Activated CD8-positive, alpha-beta T cell treated with anti-CD3 and anti-CD28 coated beads for 36 hours (primary cell): ENCODE results near the gene PERCC1. TPM values are rescaled to one million over a fixed set of nuclear protein-coding genes. Genes with fewer than 3 reads are reported as not detected.
A peak's percentile ranks its signal among the peaks of the same experiment; 100 is the strongest.

Source experiments
- ATAC-seq: fragments of 200-7000 bp; cut with Tn5 transposase; one replicate; pipeline ENCODE4 v1.10.0; 2021; ENCODE audit warnings: mild to moderate bottlenecking, moderate library complexity
- CTCF ChIA-PET: fragments of 350-600 bp; sonication (Branson Sonifier 250); formaldehyde crosslinking; loops from one replicate; lab custom pipeline; 2021; ENCODE audit warnings: antibody characterized with exemption; lab: Charles Lee
- POLR2A ChIA-PET: fragments of 350-600 bp; sonication (Branson Sonifier 250); formaldehyde crosslinking; loops from one replicate; lab custom pipeline; 2021; ENCODE audit warnings: antibody characterized with exemption; lab: Charles Lee
- DNase-seq: peaks from one replicate; pipeline ENCODE4 v3.0.0-alpha.2; 2020
- H3K27ac Mint-ChIP-seq: one replicate; pipeline ENCODE4 v1.8.0; 2021; ENCODE audit warnings: mild to moderate bottlenecking, mixed read lengths
- H3K27me3 Mint-ChIP-seq: one replicate; pipeline ENCODE4 v1.8.0; 2021; ENCODE audit warnings: mixed read lengths
- H3K36me3 Mint-ChIP-seq: one replicate; pipeline ENCODE4 v1.8.0; 2021; ENCODE audit warnings: low read depth, mixed read lengths
- H3K4me1 Mint-ChIP-seq: one replicate; pipeline ENCODE4 v1.8.0; 2021; ENCODE audit warnings: low read depth, mixed read lengths
- H3K4me3 Mint-ChIP-seq: one replicate; pipeline ENCODE4 v1.8.0; 2021; ENCODE audit warnings: mild to moderate bottlenecking, moderate library complexity, mixed read lengths
- H3K9me3 Mint-ChIP-seq: one replicate; pipeline ENCODE4 v1.8.0; 2021; ENCODE audit warnings: mixed read lengths
- intact Hi-C: fragments of 100-400 bp; cut with micrococcal nuclease; formaldehyde crosslinking; loops from one replicate; pipeline ENCODE4 v1.10.0; 2022
- total RNA-seq, 2 experiments: library from RNA; stranded (reverse); gene quantifications; one replicate each; pipeline ENCODE4 v1.2.3, GENCODE V29; 2021
- TF ChIP-seq, protein P1 (sequence below): fragments of 200-600 bp; IDR thresholded peaks from one replicate; pipeline ENCODE4 v1.8.0; 2022; ENCODE audit warnings: antibody characterized with exemption, mild to moderate bottlenecking

Gene PERCC1
- total RNA-seq, 2 experiments from 2014 or later: 0.29 TPM; not detected in 1

DNA sequence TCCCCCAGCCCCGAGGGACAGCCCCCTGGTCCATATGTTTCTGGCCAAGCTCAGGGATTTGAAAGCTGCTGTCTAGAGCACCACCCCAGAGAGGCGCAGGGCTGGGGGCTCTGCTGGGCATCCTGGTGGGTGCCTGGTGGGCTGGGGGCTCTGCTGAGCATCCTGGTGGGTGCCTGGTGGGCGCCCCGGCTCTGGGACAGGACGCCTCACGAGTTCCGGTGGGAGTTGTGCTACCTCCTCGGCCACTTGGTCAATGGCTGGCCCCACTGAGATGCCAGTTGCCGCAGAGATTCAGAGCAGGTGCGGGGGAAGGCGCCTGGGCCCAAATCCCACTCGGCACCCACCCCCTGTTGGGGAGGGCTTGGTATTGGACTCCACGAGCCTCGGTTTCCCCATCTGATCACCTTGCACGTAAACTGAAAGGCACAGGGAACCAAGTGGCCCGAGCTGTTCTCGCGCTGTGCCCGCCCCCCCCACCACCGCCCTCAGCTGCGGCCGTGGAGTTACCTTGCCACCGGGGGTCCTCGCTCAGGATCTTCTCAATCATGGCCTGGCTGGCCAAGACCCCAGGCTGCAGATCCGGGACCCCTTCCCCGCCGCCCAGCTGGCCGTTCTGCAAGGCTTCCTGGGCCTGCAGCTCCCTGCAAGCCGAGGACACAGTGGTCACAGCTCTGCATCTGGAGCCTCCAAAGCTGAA, 29.7 kb upstream of the PERCC1 start:
- no peak overlapping the region for H3K27ac Mint-ChIP-seq
- intact Hi-C loops: no loop called here

DNA sequence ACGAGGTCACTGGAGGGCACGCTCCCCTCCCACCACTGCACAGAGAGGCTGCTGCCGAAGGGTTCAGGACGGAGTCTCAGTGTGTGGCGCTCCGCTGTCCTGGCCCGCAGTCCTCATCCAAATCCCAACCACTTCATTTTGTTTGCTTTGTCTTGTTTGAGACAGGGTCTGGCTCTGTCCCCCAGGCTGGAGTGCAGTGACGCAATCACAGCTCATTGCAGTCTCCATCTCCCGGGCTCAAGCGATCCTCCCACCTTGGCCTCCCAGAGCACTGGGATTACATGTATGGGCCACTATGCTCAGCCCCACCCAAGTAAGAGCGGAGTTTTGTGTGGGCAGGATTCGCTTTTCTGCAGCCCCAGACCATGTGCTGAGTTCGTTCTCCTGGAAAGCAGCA, 29.1 kb upstream of the PERCC1 start:
- ATAC-seq (no peak), DNase-seq (no peak)
- H3K4me3 Mint-ChIP-seq: no peak overlapping the region
- H3K27me3 Mint-ChIP-seq: no peaks in the 10 kb centered on the region
- H3K4me1 Mint-ChIP-seq: no peaks in the 10 kb centered on the region
- no peaks in the 10 kb centered on the region for H3K9me3 Mint-ChIP-seq
- intact Hi-C loops: no loop called here
- TF ChIP-seq, protein P1, sequence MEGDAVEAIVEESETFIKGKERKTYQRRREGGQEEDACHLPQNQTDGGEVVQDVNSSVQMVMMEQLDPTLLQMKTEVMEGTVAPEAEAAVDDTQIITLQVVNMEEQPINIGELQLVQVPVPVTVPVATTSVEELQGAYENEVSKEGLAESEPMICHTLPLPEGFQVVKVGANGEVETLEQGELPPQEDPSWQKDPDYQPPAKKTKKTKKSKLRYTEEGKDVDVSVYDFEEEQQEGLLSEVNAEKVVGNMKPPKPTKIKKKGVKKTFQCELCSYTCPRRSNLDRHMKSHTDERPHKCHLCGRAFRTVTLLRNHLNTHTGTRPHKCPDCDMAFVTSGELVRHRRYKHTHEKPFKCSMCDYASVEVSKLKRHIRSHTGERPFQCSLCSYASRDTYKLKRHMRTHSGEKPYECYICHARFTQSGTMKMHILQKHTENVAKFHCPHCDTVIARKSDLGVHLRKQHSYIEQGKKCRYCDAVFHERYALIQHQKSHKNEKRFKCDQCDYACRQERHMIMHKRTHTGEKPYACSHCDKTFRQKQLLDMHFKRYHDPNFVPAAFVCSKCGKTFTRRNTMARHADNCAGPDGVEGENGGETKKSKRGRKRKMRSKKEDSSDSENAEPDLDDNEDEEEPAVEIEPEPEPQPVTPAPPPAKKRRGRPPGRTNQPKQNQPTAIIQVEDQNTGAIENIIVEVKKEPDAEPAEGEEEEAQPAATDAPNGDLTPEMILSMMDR: no peak
- ChIA-PET CTCF (interaction anchor here (1.0 to 1.3 kb wide), 2 partner anchors 38 to 304 kb away, joined by 3 read pairs; partner anchors contain the start of gene MAPK8IP3), POLR2A (interaction anchor here (1.3 kb wide), 1 partner anchor 19 kb away, joined by 3 read pairs; the partner anchor contains the start of gene UQCC4)
- peaks cover 2% of the 10 kb centered on the region for H3K36me3 Mint-ChIP-seq
- H3K27ac Mint-ChIP-seq: no peak overlapping the region

More for the DNA sequence above, 29.7 kb upstream of the PERCC1 start:
- no peak for ATAC-seq
- H3K4me3 Mint-ChIP-seq: no peak overlapping the region
- POLR2A ChIA-PET: no interaction called here
- H3K4me1 Mint-ChIP-seq: no peaks in the 10 kb centered on the region
- peaks cover 2% of the 10 kb centered on the region for H3K36me3 Mint-ChIP-seq
- no peak for DNase-seq
- CTCF ChIA-PET: interaction anchor here (1.0 kb wide), 1 partner anchor 38 kb away, joined by 3 read pairs; no protein-coding TSS in a partner anchor
- no peaks in the 10 kb centered on the region for H3K9me3 Mint-ChIP-seq
- TF ChIP-seq, protein P1: no peak
- H3K27me3 Mint-ChIP-seq: no peaks in the 10 kb centered on the region

DNA sequence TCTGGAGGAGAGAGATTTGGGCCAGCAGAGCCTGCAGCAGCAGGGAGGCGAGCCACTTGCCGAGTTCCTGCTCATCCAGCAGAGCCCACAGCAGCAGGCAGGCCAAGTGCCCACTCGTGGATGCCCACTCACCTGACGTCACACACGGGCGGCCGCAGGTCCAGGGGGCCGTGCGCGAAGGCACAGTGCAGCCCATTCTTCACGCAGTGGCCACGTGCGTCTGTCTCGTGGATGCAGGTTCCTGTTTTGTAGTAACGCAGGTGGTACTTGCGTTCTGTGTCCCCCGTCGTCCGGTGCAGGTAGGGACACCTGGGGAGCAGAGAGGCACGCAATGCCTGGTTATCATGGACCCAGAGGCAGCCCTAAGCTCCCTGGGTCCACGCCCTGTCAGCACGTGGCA, 27.8 kb upstream of the PERCC1 start:
- Mint-ChIP-seq H3K36me3 (peaks cover 2% of the 10 kb centered on the region), H3K27ac (no peak overlapping the region), H3K4me1 (peaks cover 6% of the 10 kb centered on the region), H3K9me3 (no peaks in the 10 kb centered on the region), H3K27me3 (no peaks in the 10 kb centered on the region), H3K4me3 (no peak overlapping the region)
- no peak for DNase-seq
- TF ChIP-seq, protein P1: no peak
- ChIA-PET CTCF (interaction anchor here (1.3 kb wide), 1 partner anchor 303 kb away, joined by 3 read pairs; the partner anchor contains the start of gene MAPK8IP3), POLR2A (interaction anchor here (1.3 kb wide), 1 partner anchor 17 kb away, joined by 3 read pairs; the partner anchor contains the start of gene UQCC4)
- ATAC-seq: no peak
- intact Hi-C loops: no loop called here

DNA sequence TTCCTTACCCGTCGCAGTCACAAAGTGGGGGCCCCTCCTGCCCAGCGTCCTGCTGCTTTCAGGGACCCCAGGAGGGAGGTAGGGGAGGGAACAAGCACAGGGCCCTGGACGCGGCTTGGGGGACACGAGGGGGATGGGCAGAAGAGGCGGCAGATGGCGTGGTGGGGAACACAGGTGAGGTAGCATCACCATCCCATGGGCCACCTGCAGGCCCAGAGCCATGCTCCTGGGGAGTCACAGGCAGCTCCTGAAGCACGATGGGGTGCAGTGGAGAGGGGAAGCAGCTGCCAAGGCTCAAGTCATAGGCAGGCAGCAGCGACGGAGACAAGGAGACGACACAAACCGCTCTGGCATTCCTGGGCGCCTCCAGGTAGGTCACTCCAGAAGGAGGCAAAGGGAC, 27.1 kb upstream of the PERCC1 start:
- Mint-ChIP-seq H3K4me3 (no peak overlapping the region), H3K36me3 (peaks cover 2% of the 10 kb centered on the region), H3K4me1 (peaks cover 6% of the 10 kb centered on the region), H3K27ac (no peak overlapping the region), H3K27me3 (no peaks in the 10 kb centered on the region), H3K9me3 (no peaks in the 10 kb centered on the region)
- POLR2A ChIA-PET: no interaction called here
- DNase-seq: no peak
- intact Hi-C loops: no loop called here
- ATAC-seq: no peak
- TF ChIP-seq, protein P1: no peak
- CTCF ChIA-PET: no interaction called here

DNA sequence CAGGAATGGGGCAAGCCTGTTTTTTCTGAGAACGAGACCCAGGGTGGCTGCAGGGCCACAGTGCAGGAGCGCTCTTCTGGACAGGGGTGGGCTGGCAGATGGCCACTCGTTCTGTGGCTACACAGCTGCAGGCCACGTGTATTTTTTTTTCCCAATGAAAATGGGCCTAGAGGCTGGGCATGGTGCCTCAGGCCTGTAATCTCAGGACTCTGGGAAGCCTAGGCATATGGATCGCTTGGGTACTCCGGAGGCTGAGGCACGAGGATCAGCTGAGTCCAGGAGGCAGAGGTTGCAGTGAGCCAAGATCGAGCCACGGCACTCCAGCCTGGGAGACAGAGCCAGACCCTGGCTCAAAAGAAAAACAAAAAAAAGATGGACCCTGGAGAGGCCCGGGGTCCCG, 23.1 kb upstream of the PERCC1 start:
- TF ChIP-seq, protein P1: no peak
- Mint-ChIP-seq H3K4me3 (peak overlapping the region; percentile 73), H3K27me3 (no peaks in the 10 kb centered on the region), H3K9me3 (no peaks in the 10 kb centered on the region), H3K27ac (peak overlapping the region; percentile 34), H3K36me3 (no peaks in the 10 kb centered on the region), H3K4me1 (peaks cover 14% of the 10 kb centered on the region)
- no peak for ATAC-seq
- CTCF ChIA-PET: interaction anchor here (1.2 to 1.8 kb wide), 3 partner anchors 43 to 47 kb away, joined by 3 to 6 read pairs (median 5); no protein-coding TSS in a partner anchor
- intact Hi-C loops: no loop called here
- POLR2A ChIA-PET: interaction anchor here (0.7 to 1.8 kb wide), 3 partner anchors 13 to 99 kb away, joined by 3 to 8 read pairs (median 4); partner anchors contain the start of genes UBE2I and UQCC4
- DNase-seq: no peak
